NB4 (cell line): ENCODE measurements around the gene PDXK.

ENCODE experiments used
- DNase-seq: peaks from one replicate; pipeline ENCODE4 v3.0.0; 2010; ENCODE audit warnings: low read depth
- H3K4me3 ChIP-seq: one replicate; pipeline ENCODE4 v1.5.1; 2011; ENCODE audit warnings: mild to moderate bottlenecking, low read depth, low read length, moderate library complexity
- CTCF ChIP-seq: IDR thresholded peaks from one replicate; pipeline ENCODE4 v1.5.1; 2012; ENCODE audit warnings: low read depth, low read length
- MYC ChIP-seq: IDR thresholded peaks from 2 replicates; pipeline ENCODE4 v1.6.1; 2011; ENCODE audit warnings: low read depth, low read length
- POLR2A ChIP-seq: IDR thresholded peaks from 2 replicates; pipeline ENCODE4 v1.6.1; 2011; ENCODE audit warnings: mild to moderate bottlenecking; ENCODE audit not compliant: insufficient read length; ENCODE audit errors: extremely low read depth
- TF ChIP-seq, protein P1 (sequence below): IDR thresholded peaks from 2 replicates; pipeline ENCODE4 v1.6.1; 2011; ENCODE audit warnings: low read depth, low read length

PDXK gene

GRCh38 chr21:43731891-43732711 lies 13.2 kb downstream of the PDXK start:
- no peak overlapping the region for H3K4me3 ChIP-seq
- no peak for DNase-seq
- TF ChIP-seq, protein P1, sequence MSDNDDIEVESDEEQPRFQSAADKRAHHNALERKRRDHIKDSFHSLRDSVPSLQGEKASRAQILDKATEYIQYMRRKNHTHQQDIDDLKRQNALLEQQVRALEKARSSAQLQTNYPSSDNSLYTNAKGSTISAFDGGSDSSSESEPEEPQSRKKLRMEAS: no peak

DNA sequence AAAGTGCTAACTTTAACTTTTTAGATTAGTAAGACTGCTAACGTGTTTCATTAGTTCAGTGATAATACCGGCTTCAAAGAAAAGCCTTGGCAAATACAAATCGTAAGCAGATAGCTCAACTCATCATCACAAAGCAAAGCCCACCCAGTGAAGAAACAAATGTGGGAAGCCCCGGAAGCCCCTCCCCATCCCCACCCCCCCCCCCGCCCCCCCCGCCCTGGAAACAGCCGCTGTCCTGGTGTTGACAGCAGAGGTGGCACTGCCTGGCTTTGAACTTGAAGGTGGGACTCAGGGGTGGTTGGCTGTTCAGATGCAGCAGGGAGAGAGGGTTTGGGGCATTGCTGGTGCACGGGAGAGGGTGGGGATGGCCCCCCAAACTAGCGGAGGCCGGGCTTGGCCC lies 14.1 kb downstream of the PDXK start:
- H3K4me3 ChIP-seq: no peak overlapping the region
- no peak for DNase-seq
- TF ChIP-seq CTCF (no peak), POLR2A (no peak), MYC (no peak)
- TF ChIP-seq, protein P1: no peak

GRCh38 chr21:43733529-43734071 lies 14.7 kb downstream of the PDXK start:
- DNase-seq: no peak
- TF ChIP-seq, protein P1: no peak
- TF ChIP-seq CTCF (no peak), POLR2A (no peak), MYC (no peak)
- no peak overlapping the region for H3K4me3 ChIP-seq

GRCh38 chr21:43734131-43734927 lies 15.4 kb downstream of the PDXK start:
- DNase-seq: no peak
- TF ChIP-seq MYC (no peak), POLR2A (no peak), CTCF (no peak)
- TF ChIP-seq, protein P1: no peak
- H3K4me3 ChIP-seq: no peak overlapping the region

GRCh38 chr21:43734928-43735229 lies 15.9 kb downstream of the PDXK start:
- TF ChIP-seq MYC (no peak), CTCF (no peak), POLR2A (no peak)
- TF ChIP-seq, protein P1: no peak
- no peak overlapping the region for H3K4me3 ChIP-seq
- DNase-seq: no peak
